ENCODE data around the gene RFC2. TPM values are rescaled to one million over a fixed set of nuclear protein-coding genes. Genes with fewer than 3 reads are reported as not detected.

RFC2 gene
- total RNA-seq, 1 donor from 2014 or later, result 71.3 TPM

- Mint-ChIP-seq H3K4me1 (peaks cover 5% of the 10 kb centered on the region), H3K36me3 (peaks cover 48% of the 10 kb centered on the region), H3K27me3 (ENCODE audit: insufficient read depth, low read depth) (no peaks in the 10 kb centered on the region), H3K4me3 (no peak overlapping the region), H3K27ac (no peak overlapping the region), H3K9me3 (no peaks in the 10 kb centered on the region)
- H3K4me2 ChIP-seq, result no peak overlapping the region
- no peak for TF ChIP-seq CTCF (IDR thresholded peaks at IDR 0.05)
- no peak for TF ChIP-seq EZH2 (IDR thresholded peaks at IDR 0.05)
- TF ChIP-seq EZH2phosphoT487 (IDR thresholded peaks at IDR 0.05), result no peak
- no peak overlapping the region for H3K4me3 ChIP-seq
- H2AFZ ChIP-seq (replicated peaks), result no peak overlapping the region
- peaks cover 67% of the 10 kb centered on the region for H4K20me1 ChIP-seq (ENCODE audit: low read depth)
- H3K9ac ChIP-seq, result no peak overlapping the region
- peak overlapping the region; percentile 13 for H3K27ac ChIP-seq
- H3K4me1 ChIP-seq, result no peaks in the 10 kb centered on the region
- peaks cover 40% of the 10 kb centered on the region for H3K36me3 ChIP-seq
- no peaks in the 10 kb centered on the region for H3K27me3 ChIP-seq
- peaks cover 14% of the 10 kb centered on the region for H3F3A ChIP-seq (ENCODE audit: low read depth)
- H3K9me3 ChIP-seq (ENCODE audit: low read depth), result no peaks in the 10 kb centered on the region
- DNase-seq (ENCODE audit: low spot score), result no peak
- H3K79me2 ChIP-seq (ENCODE audit: low read depth), result peaks cover 60% of the 10 kb centered on the region
Observed at GRCh38 chr7:74190259-74190658, 63.9 kb downstream of the RFC2 start.

GRCh38 chr7:74187915-74188675 lies 66.1 kb downstream of the RFC2 start:
- Mint-ChIP-seq H3K4me3 (no peak overlapping the region), H3K27ac (no peak overlapping the region), H3K27me3 (ENCODE audit: insufficient read depth, low read depth) (no peaks in the 10 kb centered on the region), H3K9me3 (no peaks in the 10 kb centered on the region), H3K36me3 (peaks cover 39% of the 10 kb centered on the region), H3K4me1 (peaks cover 5% of the 10 kb centered on the region)
- H4K20me1 ChIP-seq (ENCODE audit: low read depth), result peaks cover 88% of the 10 kb centered on the region
- peaks cover 26% of the 10 kb centered on the region for H3K36me3 ChIP-seq
- peaks cover 11% of the 10 kb centered on the region for H3F3A ChIP-seq (ENCODE audit: low read depth)
- H3K9me3 ChIP-seq (ENCODE audit: low read depth), result no peaks in the 10 kb centered on the region
- H3K27me3 ChIP-seq, result no peaks in the 10 kb centered on the region
- H2AFZ ChIP-seq (replicated peaks), result no peak overlapping the region
- H3K9ac ChIP-seq, result no peak overlapping the region
- TF ChIP-seq EZH2 (IDR thresholded peaks at IDR 0.05) (no peak), EZH2phosphoT487 (IDR thresholded peaks at IDR 0.05) (no peak), CTCF (IDR thresholded peaks at IDR 0.05) (no peak)
- H3K4me1 ChIP-seq, result no peaks in the 10 kb centered on the region
- H3K4me2 ChIP-seq, result no peak overlapping the region
- peaks cover 81% of the 10 kb centered on the region for H3K79me2 ChIP-seq (ENCODE audit: low read depth)
- no peak overlapping the region for H3K4me3 ChIP-seq
- H3K27ac ChIP-seq, result no peak overlapping the region
- no peak for DNase-seq (ENCODE audit: low spot score)

GRCh38 chr7:74185636-74186035 lies 68.6 kb downstream of the RFC2 start:
- peaks cover 5% of the 10 kb centered on the region for H3K4me1 Mint-ChIP-seq
- H3K36me3 Mint-ChIP-seq, result peaks cover 34% of the 10 kb centered on the region
- TF ChIP-seq CTCF (IDR thresholded peaks at IDR 0.05) (no peak), EZH2phosphoT487 (IDR thresholded peaks at IDR 0.05) (no peak), EZH2 (IDR thresholded peaks at IDR 0.05) (no peak)
- no peak overlapping the region for H3K4me3 Mint-ChIP-seq
- no peaks in the 10 kb centered on the region for H3K9me3 Mint-ChIP-seq
- peaks cover 16% of the 10 kb centered on the region for H3K36me3 ChIP-seq
- H3K4me1 ChIP-seq, result no peaks in the 10 kb centered on the region
- no peaks in the 10 kb centered on the region for H3K27me3 ChIP-seq
- no peak overlapping the region for H3K27ac ChIP-seq
- H3K9ac ChIP-seq, result no peak overlapping the region
- no peak overlapping the region for H3K27ac Mint-ChIP-seq
- H3K4me2 ChIP-seq, result no peak overlapping the region
- H3F3A ChIP-seq (ENCODE audit: low read depth), result peaks cover 16% of the 10 kb centered on the region
- H3K4me3 ChIP-seq, result no peak overlapping the region
- H4K20me1 ChIP-seq (ENCODE audit: low read depth), result peaks cover 100% of the 10 kb centered on the region
- H3K79me2 ChIP-seq (ENCODE audit: low read depth), result peaks cover 100% of the 10 kb centered on the region
- H3K27me3 Mint-ChIP-seq (ENCODE audit: insufficient read depth, low read depth), result no peaks in the 10 kb centered on the region
- no peak overlapping the region for H2AFZ ChIP-seq (replicated peaks)
- DNase-seq (ENCODE audit: low spot score), result no peak
- no peaks in the 10 kb centered on the region for H3K9me3 ChIP-seq (ENCODE audit: low read depth)
